GM13976 (cell line): ENCODE data around the gene PISD.

ENCODE experiments used
- DNase-seq: peaks from one replicate; pipeline ENCODE4 v3.0.0; 2012; ENCODE audit warnings: low spot score
- in situ Hi-C: fragments of 300-500 bp; cut with MboI; formaldehyde crosslinking; loops from one replicate; pipeline ENCODE4 v1.12.0; 2022; ENCODE audit warnings: low sequenced_read_pairs, mixed read lengths, inconsistent platforms; ENCODE audit not compliant: unreplicated experiment
- TF ChIP-seq, protein P1 (sequence below): IDR thresholded peaks from 2 replicates; pipeline ENCODE4 v1.5.1; 2012; ENCODE audit warnings: borderline replicate concordance, mild to moderate bottlenecking; ENCODE audit not compliant: insufficient read depth; ENCODE audit errors: extremely low read depth, missing control alignments, control extremely low read depth

Gene PISD

DNA sequence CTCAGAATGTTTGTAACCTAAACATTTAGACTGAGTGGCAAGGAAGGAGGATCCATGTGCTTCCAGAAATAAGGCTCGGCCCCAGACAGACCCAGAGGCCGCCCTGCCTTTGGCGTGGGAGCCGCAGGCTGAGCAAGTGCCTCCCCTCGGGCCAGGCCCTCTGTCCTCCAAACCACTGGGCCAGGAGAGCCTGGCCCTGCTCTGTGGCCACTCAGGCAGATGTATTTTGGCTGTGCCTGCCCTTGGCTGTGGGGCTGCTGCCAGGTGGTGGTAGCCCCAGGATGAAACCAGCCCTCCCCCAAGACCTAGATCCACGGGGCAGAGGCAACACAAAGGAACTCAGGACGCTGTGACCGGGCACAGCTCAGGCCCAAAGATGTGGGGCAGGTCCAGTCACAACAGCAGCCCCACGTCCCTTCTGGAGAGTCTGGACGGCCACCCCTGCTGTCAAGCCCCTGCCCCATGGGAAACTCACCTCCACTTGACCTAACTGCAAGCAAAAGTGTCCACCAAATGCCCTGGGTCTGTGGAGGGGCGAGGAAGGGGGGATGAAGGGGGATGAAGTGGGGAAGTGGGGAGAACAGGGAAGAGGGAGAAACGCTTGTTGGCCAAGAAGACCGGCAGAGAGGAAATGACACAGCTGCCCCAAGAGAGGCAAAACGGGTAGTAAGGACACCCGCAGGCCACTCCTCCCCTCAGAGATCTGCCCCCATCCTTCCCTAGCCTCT, 24.0 kb downstream of the PISD start:
- in situ Hi-C loops, result no loop called here
- DNase-seq, result peak; percentile 76

DNA sequence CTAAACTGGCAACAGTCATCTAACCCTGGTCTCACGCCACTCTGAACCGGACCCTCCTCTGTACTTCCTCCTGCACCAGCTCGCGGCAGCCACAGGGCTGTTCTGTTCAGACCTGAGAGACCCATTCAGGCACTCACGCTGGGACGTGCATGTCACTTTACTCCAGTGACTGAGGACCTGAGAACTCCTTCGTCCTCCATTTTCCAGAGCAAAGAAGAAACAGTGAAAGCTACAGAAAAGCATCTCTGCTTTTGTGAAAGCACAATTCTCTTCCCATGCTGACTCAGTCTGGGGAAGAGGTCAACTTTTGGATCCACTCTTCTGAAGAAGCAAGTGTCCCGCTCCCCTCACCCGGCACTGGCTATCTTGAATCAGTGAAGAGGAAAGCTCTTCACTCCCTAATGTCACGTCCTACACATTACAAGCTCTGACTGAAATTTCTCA, 24.5 kb downstream of the PISD start:
- TF ChIP-seq, protein P1, sequence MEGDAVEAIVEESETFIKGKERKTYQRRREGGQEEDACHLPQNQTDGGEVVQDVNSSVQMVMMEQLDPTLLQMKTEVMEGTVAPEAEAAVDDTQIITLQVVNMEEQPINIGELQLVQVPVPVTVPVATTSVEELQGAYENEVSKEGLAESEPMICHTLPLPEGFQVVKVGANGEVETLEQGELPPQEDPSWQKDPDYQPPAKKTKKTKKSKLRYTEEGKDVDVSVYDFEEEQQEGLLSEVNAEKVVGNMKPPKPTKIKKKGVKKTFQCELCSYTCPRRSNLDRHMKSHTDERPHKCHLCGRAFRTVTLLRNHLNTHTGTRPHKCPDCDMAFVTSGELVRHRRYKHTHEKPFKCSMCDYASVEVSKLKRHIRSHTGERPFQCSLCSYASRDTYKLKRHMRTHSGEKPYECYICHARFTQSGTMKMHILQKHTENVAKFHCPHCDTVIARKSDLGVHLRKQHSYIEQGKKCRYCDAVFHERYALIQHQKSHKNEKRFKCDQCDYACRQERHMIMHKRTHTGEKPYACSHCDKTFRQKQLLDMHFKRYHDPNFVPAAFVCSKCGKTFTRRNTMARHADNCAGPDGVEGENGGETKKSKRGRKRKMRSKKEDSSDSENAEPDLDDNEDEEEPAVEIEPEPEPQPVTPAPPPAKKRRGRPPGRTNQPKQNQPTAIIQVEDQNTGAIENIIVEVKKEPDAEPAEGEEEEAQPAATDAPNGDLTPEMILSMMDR, result no peak
- peak; percentile 73 for DNase-seq
- in situ Hi-C loops, result no loop called here

More for the DNA sequence above, 24.0 kb downstream of the PISD start:
- TF ChIP-seq, protein P1, result no peak

DNA sequence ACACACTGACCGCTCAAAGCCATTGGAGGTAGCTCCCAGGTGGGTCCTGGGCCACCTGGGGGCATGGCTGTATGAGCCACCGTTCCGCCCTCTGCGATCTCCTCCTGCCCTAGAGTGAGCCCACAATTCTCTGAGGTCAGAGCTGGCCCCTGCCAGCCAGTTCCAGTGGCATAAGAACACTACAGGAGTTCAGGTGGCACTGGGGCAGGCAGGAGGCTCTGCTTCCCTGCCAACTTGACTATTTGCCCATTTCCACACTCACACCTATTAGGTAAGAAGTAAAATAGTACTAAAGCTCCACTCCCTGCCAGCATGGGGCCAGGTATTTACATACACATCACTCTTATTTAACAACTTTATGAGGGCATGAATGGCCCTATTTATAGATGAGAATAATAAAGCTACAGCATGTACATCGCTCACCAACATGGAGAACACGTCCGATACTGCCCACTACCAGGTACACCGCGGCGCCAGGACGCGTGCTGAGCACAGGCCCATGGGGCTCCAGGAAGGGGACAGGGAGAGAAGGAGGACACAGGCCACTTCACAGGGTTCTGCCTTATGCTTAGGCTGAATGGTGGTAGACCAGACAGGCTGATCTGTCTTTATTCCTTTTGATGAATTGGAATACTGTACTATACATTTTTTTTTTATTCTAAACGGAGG, 26.2 kb downstream of the PISD start:
- no peak for DNase-seq
- TF ChIP-seq, protein P1, result no peak
- in situ Hi-C loops, result no loop called here

DNA sequence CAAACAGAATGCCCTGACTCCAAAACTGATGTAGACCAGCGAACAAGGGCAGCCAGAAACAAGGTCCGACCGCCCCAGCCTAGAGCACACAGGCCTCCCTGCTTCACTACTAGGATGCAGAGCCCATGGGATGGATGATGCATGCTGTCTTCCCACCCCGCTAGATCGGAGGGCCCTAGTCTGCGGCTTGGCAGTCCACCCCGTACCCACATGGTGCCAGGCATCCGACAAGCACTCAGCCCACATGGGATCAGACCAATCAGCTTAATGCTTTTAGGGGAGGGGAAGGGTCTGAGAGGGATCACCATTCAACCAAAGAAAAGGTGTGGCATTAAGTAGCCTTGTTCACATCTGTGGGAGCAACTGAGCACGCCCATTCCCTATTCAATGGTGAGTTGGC, 30.6 kb downstream of the PISD start:
- no peak for DNase-seq
- TF ChIP-seq, protein P1, result no peak
- in situ Hi-C loops, result no loop called here

DNA sequence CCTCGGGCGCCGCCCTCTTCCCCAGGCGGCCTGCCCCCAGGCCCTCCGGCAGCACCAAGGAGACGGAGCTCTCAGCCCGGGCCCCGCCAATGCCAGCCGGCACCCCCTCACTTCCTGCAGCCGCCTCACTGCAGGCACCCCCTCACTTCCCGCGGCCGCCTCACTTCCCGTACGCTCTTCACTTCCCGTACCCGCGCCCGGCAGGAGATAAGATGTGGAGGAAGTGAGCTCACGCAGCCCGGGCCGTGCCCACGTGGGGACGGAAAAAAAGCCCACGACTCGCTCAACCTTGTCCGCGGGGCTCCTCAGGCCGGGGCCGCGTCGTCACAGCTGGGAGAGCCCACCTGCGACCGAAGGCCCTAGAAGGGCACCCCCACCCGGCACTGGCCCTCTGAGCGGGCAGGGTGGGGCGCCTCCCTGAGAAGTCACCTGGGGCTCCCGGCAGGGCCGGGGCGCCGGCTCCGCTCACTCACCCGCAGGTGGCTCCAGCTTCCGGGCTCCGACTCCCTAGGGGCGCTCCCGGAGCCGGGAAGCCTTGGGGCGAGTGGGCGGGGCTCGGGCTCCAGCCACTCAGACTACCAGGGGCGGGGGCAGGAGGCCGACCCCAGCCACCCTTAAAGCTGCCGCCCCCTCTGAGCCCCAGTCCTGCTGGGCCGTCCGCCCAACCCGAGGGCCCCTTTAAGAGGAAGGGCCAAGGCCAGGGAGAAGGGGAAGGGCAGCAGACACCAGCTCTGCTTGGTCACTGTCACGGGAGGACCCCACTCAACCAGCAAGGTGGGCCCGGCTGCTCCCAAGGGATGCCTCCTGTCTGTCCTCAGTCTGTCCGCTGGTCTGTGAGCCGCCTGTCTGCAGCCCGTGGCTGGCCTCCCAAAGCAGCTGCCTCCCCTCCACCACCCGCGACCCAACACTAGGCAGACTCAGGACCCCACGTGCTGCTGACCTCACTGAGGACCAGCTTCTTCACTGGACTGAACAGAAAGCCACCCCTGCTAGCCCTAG, 31.4 kb downstream of the PISD start:
- DNase-seq, result peak; percentile 82
- TF ChIP-seq, protein P1, result no peak
- in situ Hi-C loops, result no loop called here

DNA sequence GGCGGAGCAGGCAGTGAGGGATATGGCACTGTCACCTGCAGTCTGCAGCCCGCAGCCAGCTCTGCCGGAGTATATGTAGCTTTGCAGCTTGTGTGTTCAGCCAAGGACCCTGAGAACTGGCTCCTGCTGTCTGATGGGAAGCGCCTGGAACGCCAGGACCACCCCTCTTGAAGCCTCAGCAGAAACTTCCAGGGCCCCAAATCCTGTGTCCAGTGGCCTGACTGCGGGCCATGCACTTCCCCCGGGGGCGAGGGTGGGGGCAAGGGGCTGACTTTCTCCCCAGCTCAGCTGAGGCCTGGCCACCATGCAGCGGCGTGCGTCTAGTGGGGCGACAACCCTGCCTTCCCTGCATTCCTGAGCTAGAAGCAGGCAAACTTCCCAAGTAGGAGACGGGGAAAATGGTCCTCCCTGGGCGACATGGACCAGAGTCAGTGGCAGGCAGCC, 32.3 kb downstream of the PISD start:
- DNase-seq, result no peak
- in situ Hi-C loops, result no loop called here
- TF ChIP-seq, protein P1, result no peak
